ENCODE results near the gene KCNK7. TPM values are rescaled to one million over a fixed set of nuclear protein-coding genes. Genes with fewer than 3 reads are reported as not detected.

KCNK7 gene
- total RNA-seq, 1 donor: 0.09 TPM

DNA sequence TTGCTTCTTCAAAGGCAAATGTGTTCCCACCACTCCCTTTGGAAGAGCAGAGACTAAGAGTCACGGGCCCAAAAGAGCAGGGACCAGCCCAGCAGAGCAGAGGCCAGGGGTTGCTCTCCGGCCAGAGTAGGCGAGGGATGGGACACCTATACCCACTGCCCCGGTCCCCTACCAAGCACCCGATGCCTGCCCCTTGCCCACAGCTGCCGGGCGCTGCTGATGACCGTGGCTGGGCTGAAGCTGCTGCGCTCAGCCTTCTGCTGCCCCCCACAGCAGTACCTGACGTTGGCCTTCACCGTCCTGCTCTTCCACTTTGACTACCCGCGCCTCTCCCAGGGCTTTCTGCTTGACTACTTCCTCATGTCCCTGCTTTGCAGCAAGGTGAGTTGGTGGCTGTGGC lies 31.6 kb upstream of the KCNK7 start:
- TF ChIP-seq, protein P1, sequence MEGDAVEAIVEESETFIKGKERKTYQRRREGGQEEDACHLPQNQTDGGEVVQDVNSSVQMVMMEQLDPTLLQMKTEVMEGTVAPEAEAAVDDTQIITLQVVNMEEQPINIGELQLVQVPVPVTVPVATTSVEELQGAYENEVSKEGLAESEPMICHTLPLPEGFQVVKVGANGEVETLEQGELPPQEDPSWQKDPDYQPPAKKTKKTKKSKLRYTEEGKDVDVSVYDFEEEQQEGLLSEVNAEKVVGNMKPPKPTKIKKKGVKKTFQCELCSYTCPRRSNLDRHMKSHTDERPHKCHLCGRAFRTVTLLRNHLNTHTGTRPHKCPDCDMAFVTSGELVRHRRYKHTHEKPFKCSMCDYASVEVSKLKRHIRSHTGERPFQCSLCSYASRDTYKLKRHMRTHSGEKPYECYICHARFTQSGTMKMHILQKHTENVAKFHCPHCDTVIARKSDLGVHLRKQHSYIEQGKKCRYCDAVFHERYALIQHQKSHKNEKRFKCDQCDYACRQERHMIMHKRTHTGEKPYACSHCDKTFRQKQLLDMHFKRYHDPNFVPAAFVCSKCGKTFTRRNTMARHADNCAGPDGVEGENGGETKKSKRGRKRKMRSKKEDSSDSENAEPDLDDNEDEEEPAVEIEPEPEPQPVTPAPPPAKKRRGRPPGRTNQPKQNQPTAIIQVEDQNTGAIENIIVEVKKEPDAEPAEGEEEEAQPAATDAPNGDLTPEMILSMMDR (IDR thresholded peaks at IDR 0.05; ENCODE audit: insufficient read depth, low read length): no peak
- H3K4me3 ChIP-seq (ENCODE audit: low read depth, low read length): no peak overlapping the region
- DNase-seq (ENCODE audit: low read depth): no peak

DNA sequence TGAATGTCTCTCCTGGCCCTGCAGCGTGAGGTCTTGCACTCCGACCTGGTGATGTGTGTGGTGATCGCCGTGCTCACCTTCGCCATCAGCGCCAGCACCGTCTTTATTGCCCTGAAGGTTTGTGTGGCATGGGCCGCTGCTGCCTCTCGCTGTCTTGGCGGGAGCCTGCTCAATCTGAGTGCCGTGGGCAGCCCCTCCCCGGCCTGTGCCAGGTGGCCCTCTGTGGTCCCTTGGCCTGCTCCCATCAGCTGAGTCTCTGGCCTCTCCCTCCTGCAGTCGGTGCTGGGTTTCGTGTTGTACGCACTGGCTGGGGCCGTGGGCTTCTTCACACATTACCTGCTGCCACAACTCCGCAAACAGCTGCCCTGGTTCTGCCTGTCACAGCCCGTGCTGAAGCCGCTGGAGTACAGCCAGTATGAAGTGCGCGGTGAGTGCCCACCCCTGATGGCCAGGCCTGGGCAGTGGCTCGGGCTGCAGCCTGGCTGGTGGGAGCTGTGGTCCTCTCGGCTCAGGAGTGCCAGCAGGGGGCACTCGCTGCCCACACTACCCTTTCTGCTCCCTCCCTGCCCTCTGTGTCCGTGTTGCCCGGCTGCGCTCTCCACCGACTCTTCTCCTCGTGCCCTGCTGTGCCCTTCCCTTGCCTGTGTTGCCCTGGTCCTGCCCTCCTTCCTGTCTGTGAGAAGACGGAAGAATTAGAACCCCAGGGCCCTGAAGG lies 30.2 kb upstream of the KCNK7 start:
- DNase-seq (ENCODE audit: low read depth): peak; percentile 24
- TF ChIP-seq, protein P1 (IDR thresholded peaks at IDR 0.05; ENCODE audit: insufficient read depth, low read length): peak; percentile 49
- no peak overlapping the region for H3K4me3 ChIP-seq (ENCODE audit: low read depth, low read length)

DNA sequence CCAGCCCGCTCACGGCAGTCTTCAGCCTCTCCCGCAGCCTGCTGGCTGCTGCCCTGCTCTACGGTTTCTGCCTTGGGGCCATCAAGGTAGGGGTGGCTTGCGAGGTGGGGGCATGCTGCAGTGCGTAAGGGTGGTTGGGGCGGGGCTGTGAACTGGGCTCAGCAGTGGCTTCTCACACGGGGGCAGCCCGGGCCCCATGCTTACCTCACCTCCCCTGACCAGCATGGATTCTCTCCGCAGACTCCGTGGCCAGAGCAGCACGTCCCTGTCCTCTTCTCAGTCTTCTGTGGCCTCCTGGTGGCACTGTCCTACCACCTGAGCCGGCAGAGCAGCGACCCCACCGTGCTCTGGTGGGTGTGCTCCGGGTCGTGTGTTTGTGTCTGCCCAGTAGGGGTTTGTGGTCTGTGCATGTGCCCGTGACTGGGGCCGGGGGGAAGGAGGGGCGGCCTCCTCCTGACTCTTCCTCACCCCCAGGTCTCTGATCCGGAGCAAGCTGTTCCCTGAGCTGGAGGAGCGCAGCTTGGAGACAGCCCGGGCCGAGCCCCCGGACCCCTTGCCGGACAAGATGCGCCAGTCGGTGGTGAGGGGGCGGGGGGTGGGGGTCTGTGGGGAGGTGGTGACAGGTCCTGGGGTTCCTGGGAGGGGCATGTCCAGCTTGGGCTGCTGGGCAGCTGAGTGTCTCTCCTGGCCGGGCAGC lies 29.5 kb upstream of the KCNK7 start:
- TF ChIP-seq, protein P1 (IDR thresholded peaks at IDR 0.05; ENCODE audit: insufficient read depth, low read length): no peak
- DNase-seq (ENCODE audit: low read depth): no peak

DNA sequence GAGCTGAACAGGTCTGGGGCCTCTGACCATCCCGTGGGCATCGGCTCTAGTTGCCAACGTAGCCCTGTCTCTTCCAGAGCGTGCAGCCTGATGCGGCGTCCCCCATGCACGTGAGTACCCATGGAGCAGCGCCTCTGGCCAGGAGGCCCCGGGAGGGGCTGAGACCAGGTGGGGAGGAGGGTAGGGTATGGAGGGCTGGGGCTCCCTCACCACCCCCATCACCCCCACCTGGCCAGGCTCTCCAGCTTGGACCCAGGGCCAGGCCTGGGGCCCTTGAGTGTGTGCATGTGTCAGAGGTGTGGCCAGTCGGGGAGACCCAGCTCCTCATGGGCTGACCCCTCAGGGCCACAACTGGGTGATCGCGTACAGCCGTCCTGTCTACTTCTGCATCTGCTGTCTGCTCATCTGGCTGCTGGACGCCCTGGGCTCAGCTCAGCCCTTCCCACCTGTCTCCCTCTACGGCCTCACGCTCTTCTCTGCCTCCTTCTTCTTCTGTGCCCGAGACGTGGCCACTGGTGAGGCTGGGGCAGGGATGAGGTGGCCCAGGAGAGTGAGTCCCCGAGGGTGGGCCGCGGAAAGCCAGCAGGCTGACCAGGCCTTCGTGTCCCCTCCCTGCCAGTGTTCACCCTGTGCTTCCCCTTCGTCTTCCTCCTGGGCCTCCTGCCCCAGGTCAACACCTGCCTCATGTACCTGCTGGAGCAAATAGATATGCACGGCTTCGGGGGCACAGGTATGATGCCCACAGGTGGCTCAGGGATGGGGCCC lies 28.4 kb upstream of the KCNK7 start:
- no peak overlapping the region for H3K4me3 ChIP-seq (ENCODE audit: low read depth, low read length)
- DNase-seq (ENCODE audit: low read depth): no peak
- TF ChIP-seq, protein P1 (IDR thresholded peaks at IDR 0.05; ENCODE audit: insufficient read depth, low read length): no peak

More for the DNA sequence above, 29.5 kb upstream of the KCNK7 start:
- H3K4me3 ChIP-seq (ENCODE audit: low read depth, low read length): no peak overlapping the region

DNA sequence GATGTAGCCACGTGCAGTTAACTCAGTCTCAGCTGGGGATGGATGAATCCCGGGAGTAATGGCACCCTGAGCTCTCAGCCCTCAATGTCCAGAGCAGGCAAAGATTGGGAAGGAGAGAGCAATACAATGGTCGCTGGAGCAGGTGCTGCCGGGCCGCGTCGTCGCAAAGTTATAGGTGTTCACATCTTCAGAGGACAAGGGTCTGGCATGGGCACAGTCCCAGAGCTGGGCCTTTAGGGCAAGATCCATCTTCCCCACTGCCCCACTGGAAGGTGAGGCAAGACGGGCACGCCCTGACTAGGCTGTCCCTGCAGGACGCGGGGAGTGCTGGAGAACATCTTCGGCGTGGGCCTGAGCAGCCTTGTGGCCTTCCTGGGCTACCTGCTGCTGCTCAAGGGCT lies 27.6 kb upstream of the KCNK7 start:
- TF ChIP-seq, protein P1 (IDR thresholded peaks at IDR 0.05; ENCODE audit: insufficient read depth, low read length): no peak
- no peak overlapping the region for H3K4me3 ChIP-seq (ENCODE audit: low read depth, low read length)
- no peak for DNase-seq (ENCODE audit: low read depth)

DNA sequence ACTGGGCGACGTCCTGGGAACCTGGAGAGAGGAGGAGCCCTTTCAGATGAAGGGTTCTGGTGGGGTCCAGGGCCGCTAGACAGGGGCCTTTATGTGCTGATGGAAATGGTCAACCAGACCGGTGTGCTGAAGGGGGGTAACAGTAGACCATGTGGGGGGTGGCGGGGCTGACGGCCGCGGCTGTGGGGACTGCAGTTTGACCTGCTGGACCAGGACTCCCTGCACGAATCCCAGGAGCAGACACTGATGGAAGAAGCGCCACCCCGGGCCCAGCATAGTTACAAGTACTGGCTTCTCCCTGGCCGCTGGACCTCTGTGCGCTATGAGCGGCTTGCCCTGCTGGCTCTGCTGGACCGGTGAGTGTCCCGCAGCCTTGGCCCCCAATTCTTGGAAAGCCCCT lies 26.4 kb upstream of the KCNK7 start:
- DNase-seq (ENCODE audit: low read depth): no peak
- H3K4me3 ChIP-seq (ENCODE audit: low read depth, low read length): no peak overlapping the region
- TF ChIP-seq, protein P1 (IDR thresholded peaks at IDR 0.05; ENCODE audit: insufficient read depth, low read length): no peak
